GM19452 (cell line): ENCODE data around the gene RBM39.

Experiments
- ATAC-seq: cut with Tn5 transposase; IDR thresholded peaks from one replicate; pipeline ENCODE4 v1.9.1; 2021; ENCODE audit not compliant: unreplicated experiment

Gene RBM39

GRCh38 chr20:35680452-35681183 is 61.4 kb downstream of the RBM39 start:
- ATAC-seq = no peak

- no peak for ATAC-seq
These were observed 67.1 kb downstream of the RBM39 start for GRCh38 chr20:35674921-35675320.

- ATAC-seq = no peak
These were observed 68.2 kb downstream of the RBM39 start for GRCh38 chr20:35673884-35674283.

- ATAC-seq = no peak
These were observed 72.4 kb downstream of the RBM39 start for GRCh38 chr20:35669681-35670080.

- no peak for ATAC-seq
These were observed 72.8 kb downstream of the RBM39 start for GRCh38 chr20:35669221-35669620.

DNA sequence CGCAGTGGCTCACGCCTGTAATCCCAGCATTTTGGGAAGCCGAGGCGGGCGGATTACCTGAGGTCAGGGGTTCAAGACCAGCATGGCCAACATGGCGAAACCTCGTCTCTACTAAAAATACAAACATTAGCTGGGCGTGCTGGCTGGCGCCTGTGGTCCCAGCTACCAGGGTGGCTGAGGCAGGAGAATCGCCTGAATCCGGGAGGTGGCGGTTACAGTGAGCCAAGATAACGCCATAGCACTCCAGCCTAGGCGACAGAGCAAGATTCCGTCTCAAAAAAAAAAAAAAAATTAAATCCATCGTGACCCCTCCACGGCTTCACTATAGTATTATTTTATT is 76.1 kb downstream of the RBM39 start:
- ATAC-seq = no peak

DNA sequence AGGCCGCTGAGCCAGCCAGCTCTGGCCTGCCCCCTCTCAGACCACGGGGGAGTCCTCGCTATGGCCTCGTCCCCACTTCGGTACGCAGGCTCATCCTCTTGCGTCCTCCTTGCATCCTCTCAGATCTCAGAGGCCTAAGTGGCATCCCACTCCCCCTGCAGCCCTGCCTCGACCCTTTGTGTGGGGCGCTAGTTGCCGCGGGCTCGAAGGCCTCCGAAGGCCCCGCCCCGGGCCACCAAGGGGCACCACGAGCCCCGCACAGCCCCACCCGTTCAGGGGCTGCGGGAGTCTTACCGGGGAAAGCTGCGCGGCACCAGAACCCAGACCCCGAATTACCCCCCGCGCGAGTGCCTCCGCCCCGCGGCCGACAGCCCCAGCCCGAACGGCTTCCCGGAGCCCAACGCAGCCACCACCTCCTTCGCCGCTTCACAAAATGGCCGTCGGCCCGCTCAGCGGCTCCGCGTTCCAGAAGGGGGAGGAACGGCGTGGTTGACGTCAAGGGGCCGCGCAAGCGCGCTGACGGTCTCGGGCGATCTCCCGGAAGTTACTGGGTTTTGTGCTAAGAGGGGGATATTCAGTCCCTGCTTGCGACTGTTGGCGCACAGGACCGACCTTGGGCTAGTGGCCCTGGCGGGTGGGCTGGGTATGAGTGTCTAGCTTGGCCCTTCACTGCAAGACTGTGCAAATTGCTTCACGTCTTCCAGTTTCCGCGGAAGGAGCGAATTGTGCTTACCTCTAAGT is 77.4 kb downstream of the RBM39 start, which contains the start of the genes CPNE1 and RBM12:
TSS of gene CPNE1 (minus strand) at position 435 of the 741 bp plus-strand sequence. CDS start 31,977 bp downstream, outside the sequence.
TSS of gene RBM12 (minus strand) at position 435 of the 741 bp plus-strand sequence. CDS start 9,578 bp downstream, outside the sequence.
- ATAC-seq = peak; percentile 61

DNA sequence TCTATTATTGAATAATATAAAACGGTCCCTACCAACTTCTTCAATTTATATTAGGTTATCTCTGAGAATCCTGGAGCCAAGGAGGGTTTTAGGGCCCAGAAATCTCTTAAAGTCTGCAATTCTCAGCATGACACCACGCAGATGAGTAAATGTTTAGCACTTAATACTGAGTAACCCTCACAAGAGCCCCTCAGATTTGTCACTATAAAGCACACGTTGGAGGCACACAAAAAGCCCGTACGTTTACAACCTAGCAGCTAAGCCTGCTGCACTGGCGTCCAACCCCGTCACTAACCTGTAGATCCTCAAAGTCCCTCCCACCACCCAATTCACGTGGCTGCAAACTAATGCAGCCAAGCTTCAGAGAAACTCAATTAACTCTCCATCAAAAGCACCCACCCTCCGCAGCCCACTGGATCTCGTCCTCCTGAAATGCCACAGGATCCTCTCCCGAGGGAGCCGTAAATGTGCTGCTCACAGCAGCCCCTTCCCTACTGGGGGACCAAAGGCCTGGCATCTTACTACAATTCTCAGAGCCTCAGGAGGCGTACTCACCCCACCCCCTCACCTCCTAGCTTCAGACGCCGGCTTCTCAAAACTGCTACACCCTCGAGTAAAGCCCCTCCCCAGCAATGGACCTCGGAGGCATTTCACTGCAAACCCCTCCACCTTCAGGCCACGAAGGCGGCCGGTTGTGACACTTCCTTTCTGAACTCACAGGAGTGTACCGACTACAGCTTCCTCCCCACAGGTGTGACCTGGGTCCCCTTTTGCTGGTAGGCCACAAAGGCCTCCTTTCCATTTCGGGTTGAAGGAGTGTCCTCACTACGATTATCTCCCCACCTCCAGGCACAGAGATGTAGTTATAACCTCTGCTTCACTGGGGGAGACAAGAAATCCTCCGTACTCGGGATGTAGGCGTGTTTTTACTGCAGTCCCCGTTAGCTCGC is 78.3 kb downstream of the RBM39 start:
- ATAC-seq = peak; percentile 30

DNA sequence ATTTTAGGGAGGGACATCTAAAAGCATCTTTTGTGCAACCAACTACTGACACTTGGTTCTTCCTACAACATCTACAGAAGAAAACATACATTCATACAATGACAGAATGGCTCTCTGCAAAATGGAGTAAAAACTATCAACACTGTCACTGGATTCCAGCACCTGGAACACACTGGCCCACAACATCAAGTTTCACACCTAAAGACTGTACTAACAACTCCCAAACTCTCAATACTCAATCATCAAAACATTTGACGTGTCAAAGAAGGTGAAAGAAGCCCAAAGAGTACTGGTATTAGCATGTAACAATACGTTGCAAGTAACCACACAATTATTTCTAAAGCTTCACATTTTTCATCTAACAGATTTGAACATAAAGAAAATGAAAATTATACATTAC is 79.5 kb downstream of the RBM39 start:
- no peak for ATAC-seq

GRCh38 chr20:35661908-35662307 is 80.2 kb downstream of the RBM39 start:
- no peak for ATAC-seq

GRCh38 chr20:35661053-35661452 is 81.0 kb downstream of the RBM39 start:
- no peak for ATAC-seq

- ATAC-seq = no peak
These were observed 81.7 kb downstream of the RBM39 start for GRCh38 chr20:35660122-35660937.

GRCh38 chr20:35657271-35657670 is 84.8 kb downstream of the RBM39 start:
- ATAC-seq = no peak

DNA sequence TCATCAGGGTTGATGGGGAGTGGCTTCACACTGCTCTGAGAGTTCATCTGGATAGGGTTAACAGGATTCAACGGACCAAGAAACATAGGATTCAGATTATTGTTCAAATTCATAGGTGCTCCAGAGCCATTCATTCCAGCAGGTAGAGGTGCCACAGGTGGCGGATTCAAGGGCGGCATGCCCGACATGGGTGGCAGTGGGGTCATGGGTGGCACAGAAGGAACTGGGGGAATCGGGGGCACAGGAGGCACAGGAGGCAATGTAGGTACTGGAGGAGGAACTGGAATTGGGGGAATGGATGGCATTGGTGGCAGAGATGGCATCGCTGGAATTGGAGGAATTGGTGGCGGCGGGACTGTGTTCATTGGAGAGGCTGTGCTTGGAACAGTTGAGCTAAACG is 87.6 kb downstream of the RBM39 start:
- no peak for ATAC-seq

DNA sequence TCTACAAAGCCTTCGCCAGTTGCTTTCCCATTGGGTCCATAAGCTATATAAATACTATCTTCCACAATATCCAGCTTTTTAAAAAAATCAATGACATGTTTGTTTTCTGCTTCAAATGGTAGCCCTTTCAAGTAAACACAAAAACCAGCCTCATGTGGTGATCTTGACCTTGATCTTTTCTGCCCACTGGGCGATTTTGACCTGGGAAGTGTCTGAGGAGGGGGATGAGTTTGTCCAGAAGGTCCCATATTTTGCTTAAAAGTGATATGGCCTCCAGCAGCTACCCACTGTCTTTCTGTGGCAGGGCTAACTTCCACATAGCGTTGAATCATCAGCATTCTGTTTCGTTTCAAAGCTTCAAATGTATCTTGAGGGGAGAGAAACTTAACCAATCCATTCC is 88.2 kb downstream of the RBM39 start:
- no peak for ATAC-seq
